Fibroblast of lung (primary cell): ENCODE data around the gene CXADR. TPM values are rescaled to one million over a fixed set of nuclear protein-coding genes. Genes with fewer than 3 reads are reported as not detected.

Experiments
- DNase-seq, 2 donors: peaks; one replicate each; pipeline versions ENCODE4 v3.0.0 to v3.0.0-alpha.2; 2010; ENCODE audit warnings: low read depth in 2 of 2
- H2AFZ ChIP-seq: 2 replicates; pipeline ENCODE4 v1.5.1; 2012; ENCODE audit warnings: low read length, control low read depth, inconsistent platforms
- H3K27ac ChIP-seq: 2 replicates; pipeline ENCODE4 v1.5.1; 2011; ENCODE audit warnings: low read length, control low read depth; ENCODE audit not compliant: insufficient read depth
- H3K27me3 ChIP-seq: 2 replicates; pipeline ENCODE4 v1.5.1; 2011; ENCODE audit warnings: mild to moderate bottlenecking, low read length; ENCODE audit not compliant: control insufficient read depth, insufficient read depth
- H3K36me3 ChIP-seq: 2 replicates; pipeline ENCODE4 v1.5.1; 2011; ENCODE audit warnings: low read length; ENCODE audit not compliant: control insufficient read depth, insufficient read depth
- H3K4me1 ChIP-seq: 2 replicates; pipeline ENCODE4 v1.5.1; 2011; ENCODE audit warnings: low read length; ENCODE audit not compliant: control insufficient read depth, insufficient read depth; ENCODE audit errors: extremely low read depth
- H3K4me2 ChIP-seq: 2 replicates; pipeline ENCODE4 v1.5.1; 2011; ENCODE audit warnings: low read length, control low read depth; ENCODE audit not compliant: insufficient read depth; ENCODE audit errors: extremely low read depth
- H3K4me3 ChIP-seq, 4 experiments: fragments of 200-600 bp in 1 of 4; sonication (generic) in 1 of 4; replicated peaks in 1 of 4; 2 replicates each; pipeline ENCODE4 v1.5.1; 2011 to 2016; ENCODE audit warnings: low read length in 4 of 4, low read depth in 3 of 4, mild to moderate bottlenecking in 3 of 4, control low read depth in 2 of 4, inconsistent platforms in 1 of 4, mixed read lengths in 1 of 4; ENCODE audit not compliant: insufficient read depth in 1 of 4; ENCODE audit errors: control extremely low read depth in 1 of 4
- H3K79me2 ChIP-seq: 2 replicates; pipeline ENCODE4 v1.5.1; 2012; ENCODE audit warnings: mild to moderate bottlenecking, low read length, inconsistent platforms; ENCODE audit not compliant: control insufficient read depth, insufficient read depth
- H3K9ac ChIP-seq: 2 replicates; pipeline ENCODE4 v1.5.1; 2011; ENCODE audit warnings: mild to moderate bottlenecking, low read length, control low read depth; ENCODE audit not compliant: insufficient read depth
- H3K9me3 ChIP-seq: 2 replicates; pipeline ENCODE4 v1.5.1; 2012; ENCODE audit warnings: low read depth, low read length; ENCODE audit not compliant: control insufficient read depth, insufficient read depth
- H4K20me1 ChIP-seq: 2 replicates; pipeline ENCODE4 v1.5.1; 2011; ENCODE audit warnings: low read length; ENCODE audit not compliant: control insufficient read depth, insufficient read depth; ENCODE audit errors: extremely low read depth
- CTCF ChIP-seq, 2 donors: IDR thresholded peaks in 1 of 2; conservative IDR thresholded peaks in 1 of 2; 1 replicate in 1 of 2; 2 replicates in 1 of 2; pipeline ENCODE4 v1.5.1; 2011 to 2012; ENCODE audit warnings: low read length in 2 of 2, control low read depth in 1 of 2, inconsistent platforms in 1 of 2, low read depth in 1 of 2, mild to moderate bottlenecking in 1 of 2
- EZH2 ChIP-seq: IDR thresholded peaks from 2 replicates; pipeline ENCODE4 v1.5.1; 2012; ENCODE audit warnings: low read length, control low read depth, mild to moderate bottlenecking; ENCODE audit errors: missing control alignments
- polyA plus RNA-seq, 2 donors: library from polyadenylated mRNA; depleted of rRNA in 1 of 2; stranded (reverse) in 1 of 2; unstranded in 1 of 2; fragments of >200 nt; gene quantifications; 2 replicates each; pipeline ENCODE4 v1.2.1, GENCODE V29; 2011 to 2012; ENCODE audit warnings: missing spikeins in 1 of 2
- total RNA-seq: library from RNA; depleted of rRNA; stranded (reverse); fragments of >200 nt; gene quantifications from 2 replicates; pipeline ENCODE4 v1.2.1, GENCODE V29; 2014

The CXADR gene
- total and polyA plus RNA-seq, 2 donors (not counting 1 experiment from before 2014, with no cell fraction given): 0.69 to 9.9 TPM

- no peaks in the 10 kb centered on the region for H3K79me2 ChIP-seq
- no peaks in the 10 kb centered on the region for H3K9me3 ChIP-seq
- H3K4me2 ChIP-seq: no peak overlapping the region
- H3K27me3 ChIP-seq: no peaks in the 10 kb centered on the region
- H3K36me3 ChIP-seq: no peaks in the 10 kb centered on the region
- no peaks in the 10 kb centered on the region for H3K4me1 ChIP-seq
- DNase-seq: peak; percentile 5 to 12
- TF ChIP-seq EZH2 (no peak), CTCF (conservative IDR thresholded peaks at IDR 0.05 in 1 of 2, IDR thresholded peaks at IDR 0.05 in 1 of 2; ENCODE audit: low read depth in 1 of 2, low read length in 2 of 2) (peak; percentile 14 to 23)
- no peak overlapping the region for H3K4me3 ChIP-seq
- no peak overlapping the region for H3K27ac ChIP-seq
- H4K20me1 ChIP-seq: no peaks in the 10 kb centered on the region
- H2AFZ ChIP-seq: no peak overlapping the region
- H3K9ac ChIP-seq: no peak overlapping the region
Measured at GRCh38 chr21:17554679-17555465, 42.0 kb downstream of the CXADR start.

DNA sequence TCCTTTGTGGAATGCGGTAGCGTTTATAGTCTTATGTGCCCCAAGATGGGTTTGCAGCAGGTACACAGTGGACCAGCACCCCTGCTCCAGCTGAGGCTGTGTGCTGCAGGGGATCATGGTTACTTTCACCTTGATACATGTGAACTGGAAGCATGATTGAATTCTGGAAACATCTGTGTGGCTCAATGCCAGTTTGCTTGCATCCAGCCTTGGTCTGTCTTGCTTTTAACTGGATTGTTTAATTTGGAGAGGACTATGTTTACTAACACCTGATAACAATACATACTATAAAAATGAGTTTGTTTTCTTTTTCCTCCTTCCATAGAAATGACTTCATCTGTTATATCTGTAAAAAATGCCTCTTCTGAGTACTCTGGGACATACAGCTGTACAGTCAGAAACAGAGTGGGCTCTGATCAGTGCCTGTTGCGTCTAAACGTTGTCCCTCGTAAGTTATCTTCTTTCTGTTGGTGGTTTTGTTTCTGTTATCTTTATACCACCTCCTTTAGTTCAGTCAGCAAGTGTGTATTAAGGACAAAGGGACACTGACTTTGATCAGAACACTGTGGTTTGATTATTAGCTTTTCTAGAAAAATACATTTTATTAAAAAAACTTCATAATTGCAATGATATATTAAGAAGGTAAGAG is 47.7 kb downstream of the CXADR start:
- DNase-seq: no peak

More for the DNA sequence above, 47.7 kb downstream of the CXADR start:
- Histone ChIP-seq H3K79me2 (no peaks in the 10 kb centered on the region), H3K4me2 (no peak overlapping the region), H2AFZ (no peak overlapping the region), H3K9ac (no peak overlapping the region), H3K9me3 (no peaks in the 10 kb centered on the region), H3K27me3 (no peaks in the 10 kb centered on the region), H4K20me1 (no peaks in the 10 kb centered on the region), H3K4me1 (no peaks in the 10 kb centered on the region), H3K27ac (no peak overlapping the region), H3K4me3 (no peak overlapping the region), H3K36me3 (no peaks in the 10 kb centered on the region)
- no peak for TF ChIP-seq CTCF (conservative IDR thresholded peaks at IDR 0.05 in 1 of 2, IDR thresholded peaks at IDR 0.05 in 1 of 2; ENCODE audit: low read depth in 1 of 2, low read length in 2 of 2)
- no peak for TF ChIP-seq EZH2
